ENCODE measurements around the gene ZNF117. TPM values are rescaled to one million over a fixed set of nuclear protein-coding genes. Genes with fewer than 3 reads are reported as not detected.
A peak's percentile ranks its signal among the peaks of the same experiment; 100 is the strongest.

ZNF117 gene
- total and polyA plus RNA-seq, 9 of the 15 experiments (the other 6 are each of a cell fraction or from before 2014, with no cell fraction given), result 2.5 to 18.9 (median 14.1) TPM

DNA sequence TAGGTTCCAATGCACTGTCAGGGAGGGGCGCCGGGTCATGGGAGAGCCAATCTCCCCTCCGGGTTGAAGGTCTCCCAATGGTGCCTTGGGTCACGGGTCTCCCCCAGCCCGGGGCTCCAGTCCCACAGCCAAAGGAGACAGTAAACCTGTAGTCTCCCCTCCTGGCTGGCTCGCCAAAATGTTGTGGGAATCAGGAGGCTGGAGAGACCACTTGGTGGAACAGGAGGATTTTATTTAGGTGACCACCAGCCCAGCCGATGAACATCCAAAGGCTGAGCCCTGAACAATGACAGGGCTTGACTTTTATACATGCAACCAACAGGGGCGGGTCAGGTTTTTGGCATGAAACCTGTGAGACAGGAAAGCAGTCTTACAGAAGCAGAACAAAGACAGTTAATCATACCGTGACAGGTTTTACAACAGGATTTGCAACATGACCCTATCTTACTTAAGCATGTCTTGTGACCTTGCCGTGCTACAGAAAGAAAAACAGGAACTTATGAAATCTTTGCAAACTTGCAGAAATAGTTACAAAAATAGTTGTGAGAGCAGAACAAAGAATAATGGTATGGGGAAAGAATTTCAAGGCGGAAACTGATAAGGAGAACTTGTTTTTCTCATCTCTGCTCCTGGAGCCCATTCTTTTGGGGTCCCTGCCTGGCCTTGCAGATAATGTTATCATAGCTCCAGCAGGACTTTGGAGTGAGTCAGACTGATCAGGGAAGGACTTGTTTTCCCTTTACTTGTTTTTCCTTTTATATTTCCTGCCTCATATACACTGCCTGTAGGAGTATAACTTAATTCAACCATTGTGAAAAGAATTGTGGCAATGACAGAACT, 8.5 kb upstream of the ZNF117 start (continued):
- TF ChIP-seq, protein P1, sequence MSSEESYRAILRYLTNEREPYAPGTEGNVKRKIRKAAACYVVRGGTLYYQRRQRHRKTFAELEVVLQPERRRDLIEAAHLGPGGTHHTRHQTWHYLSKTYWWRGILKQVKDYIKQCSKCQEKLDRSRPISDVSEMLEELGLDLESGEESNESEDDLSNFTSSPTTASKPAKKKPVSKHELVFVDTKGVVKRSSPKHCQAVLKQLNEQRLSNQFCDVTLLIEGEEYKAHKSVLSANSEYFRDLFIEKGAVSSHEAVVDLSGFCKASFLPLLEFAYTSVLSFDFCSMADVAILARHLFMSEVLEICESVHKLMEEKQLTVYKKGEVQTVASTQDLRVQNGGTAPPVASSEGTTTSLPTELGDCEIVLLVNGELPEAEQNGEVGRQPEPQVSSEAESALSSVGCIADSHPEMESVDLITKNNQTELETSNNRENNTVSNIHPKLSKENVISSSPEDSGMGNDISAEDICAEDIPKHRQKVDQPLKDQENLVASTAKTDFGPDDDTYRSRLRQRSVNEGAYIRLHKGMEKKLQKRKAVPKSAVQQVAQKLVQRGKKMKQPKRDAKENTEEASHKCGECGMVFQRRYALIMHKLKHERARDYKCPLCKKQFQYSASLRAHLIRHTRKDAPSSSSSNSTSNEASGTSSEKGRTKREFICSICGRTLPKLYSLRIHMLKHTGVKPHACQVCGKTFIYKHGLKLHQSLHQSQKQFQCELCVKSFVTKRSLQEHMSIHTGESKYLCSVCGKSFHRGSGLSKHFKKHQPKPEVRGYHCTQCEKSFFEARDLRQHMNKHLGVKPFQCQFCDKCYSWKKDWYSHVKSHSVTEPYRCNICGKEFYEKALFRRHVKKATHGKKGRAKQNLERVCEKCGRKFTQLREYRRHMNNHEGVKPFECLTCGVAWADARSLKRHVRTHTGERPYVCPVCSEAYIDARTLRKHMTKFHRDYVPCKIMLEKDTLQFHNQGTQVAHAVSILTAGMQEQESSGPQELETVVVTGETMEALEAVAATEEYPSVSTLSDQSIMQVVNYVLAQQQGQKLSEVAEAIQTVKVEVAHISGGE (CRISPR knock-in tag; IDR thresholded peaks at IDR 0.05), result peak in 1 of 3 experiments; percentile 85; a peak in 2 of 6 replicates
- TF ChIP-seq PHF20 (IDR thresholded peaks at IDR 0.05; ENCODE audit: partially characterized antibody) (no peak), ZC3H11A (IDR thresholded peaks at IDR 0.05; ENCODE audit: low read depth, low read length) (no peak), CHD1 (IDR thresholded peaks at IDR 0.05; ENCODE audit: low read length) (no peak), ILK (tag; IDR thresholded peaks at IDR 0.05; ENCODE audit: borderline replicate concordance, low read depth) (no peak), ARID2 (IDR thresholded peaks at IDR 0.05) (no peak), BDP1 (IDR thresholded peaks at IDR 0.05; ENCODE audit: insufficient read depth, insufficient read length) (no peak), XRCC4 (IDR thresholded peaks at IDR 0.05; ENCODE audit: extremely low read depth, insufficient read depth, insufficient read length) (no peak), ZNF224 (CRISPR knock-in tag; IDR thresholded peaks at IDR 0.05) (no peak), MYNN (IDR thresholded peaks at IDR 0.05) (peak; percentile 69; the same call in 1 of the 2 replicates), MYNN (CRISPR knock-in tag; IDR thresholded peaks at IDR 0.05) (no peak), PYGO2 (tag; IDR thresholded peaks at IDR 0.05) (peak; percentile 80), SLC30A9 (CRISPR knock-in tag; IDR thresholded peaks at IDR 0.05) (no peak), FOXK2 (conservative IDR thresholded peaks at IDR 0.05 in 1 of 2, IDR thresholded peaks at IDR 0.05 in 1 of 2; ENCODE audit: low read depth in 2 of 2) (peak; percentile 91 to 94), LARP7 (IDR thresholded peaks at IDR 0.05) (no peak; the same call in 1 of the 2 replicates), EP300 (IDR thresholded peaks at IDR 0.05; ENCODE audit: low read length) (peak; percentile 99), CHD4 (IDR thresholded peaks at IDR 0.05; ENCODE audit: insufficient read depth, insufficient replicate concordance, low read depth, low read length, poor library complexity, severe bottlenecking) (no peak)
- TF ChIP-seq, protein P2, sequence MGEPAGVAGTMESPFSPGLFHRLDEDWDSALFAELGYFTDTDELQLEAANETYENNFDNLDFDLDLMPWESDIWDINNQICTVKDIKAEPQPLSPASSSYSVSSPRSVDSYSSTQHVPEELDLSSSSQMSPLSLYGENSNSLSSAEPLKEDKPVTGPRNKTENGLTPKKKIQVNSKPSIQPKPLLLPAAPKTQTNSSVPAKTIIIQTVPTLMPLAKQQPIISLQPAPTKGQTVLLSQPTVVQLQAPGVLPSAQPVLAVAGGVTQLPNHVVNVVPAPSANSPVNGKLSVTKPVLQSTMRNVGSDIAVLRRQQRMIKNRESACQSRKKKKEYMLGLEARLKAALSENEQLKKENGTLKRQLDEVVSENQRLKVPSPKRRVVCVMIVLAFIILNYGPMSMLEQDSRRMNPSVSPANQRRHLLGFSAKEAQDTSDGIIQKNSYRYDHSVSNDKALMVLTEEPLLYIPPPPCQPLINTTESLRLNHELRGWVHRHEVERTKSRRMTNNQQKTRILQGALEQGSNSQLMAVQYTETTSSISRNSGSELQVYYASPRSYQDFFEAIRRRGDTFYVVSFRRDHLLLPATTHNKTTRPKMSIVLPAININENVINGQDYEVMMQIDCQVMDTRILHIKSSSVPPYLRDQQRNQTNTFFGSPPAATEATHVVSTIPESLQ (CRISPR knock-in tag; IDR thresholded peaks at IDR 0.05), result no peak
- TF ChIP-seq, protein P3, sequence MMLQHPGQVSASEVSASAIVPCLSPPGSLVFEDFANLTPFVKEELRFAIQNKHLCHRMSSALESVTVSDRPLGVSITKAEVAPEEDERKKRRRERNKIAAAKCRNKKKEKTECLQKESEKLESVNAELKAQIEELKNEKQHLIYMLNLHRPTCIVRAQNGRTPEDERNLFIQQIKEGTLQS (IDR thresholded peaks at IDR 0.05), result peak; percentile 98
- TF ChIP-seq, protein P3 (CRISPR knock-in tag; conservative IDR thresholded peaks at IDR 0.05), result peak; percentile 96; the same call in 1 of the 2 replicates

Measured in K562 (cell line).